Vagina (tissue), 2 donors: ENCODE results near the gene PPARGC1A.

Experiments
- POLR2A ChIP-seq, 2 donors: fragments of 450-650 bp; IDR thresholded peaks; one replicate each; pipeline ENCODE4 v1.6.1; 2017; ENCODE audit warnings: antibody characterized with exemption in 2 of 2, mild to moderate bottlenecking in 2 of 2, moderate library complexity in 2 of 2
- POLR2AphosphoS5 ChIP-seq, 2 donors: sonication (generic); formaldehyde crosslinking; IDR thresholded peaks; one replicate each; pipeline ENCODE4 v1.9.0; 2017; ENCODE audit warnings: antibody characterized with exemption in 2 of 2, mild to moderate bottlenecking in 2 of 2, low read depth in 1 of 2; ENCODE audit not compliant: insufficient read depth in 1 of 2
- TF ChIP-seq, protein P1 (sequence below), 3 experiments: fragments of 450-650 bp in 2 of 3; fragments of 200-600 bp in 1 of 3; sonication (generic) in 1 of 3; IDR thresholded peaks; one replicate each; pipeline ENCODE4 v1.5.1; 2017 to 2019; ENCODE audit warnings: antibody characterized with exemption in 3 of 3, mild to moderate bottlenecking in 2 of 3, moderate library complexity in 2 of 3

DNA sequence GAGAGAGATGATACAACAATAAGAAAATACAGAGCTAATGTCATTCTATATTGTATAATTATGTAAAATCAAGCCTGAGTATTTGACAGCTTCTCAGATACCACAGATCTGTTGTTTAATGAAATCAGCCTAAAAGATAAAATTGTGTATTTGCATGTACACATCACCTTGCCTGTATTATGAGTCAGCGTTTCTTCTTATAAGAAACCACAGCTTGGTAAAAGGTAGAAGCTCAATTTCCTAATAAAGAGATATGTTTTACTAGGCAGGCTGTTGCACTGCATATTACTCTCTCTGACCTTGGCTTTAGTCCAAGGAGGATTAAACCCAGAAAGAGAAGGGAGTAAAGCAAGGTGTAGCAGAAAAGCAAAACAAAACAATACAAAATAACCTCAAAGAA lies 121.3 kb downstream of the PPARGC1A start:
- TF ChIP-seq, protein P1, sequence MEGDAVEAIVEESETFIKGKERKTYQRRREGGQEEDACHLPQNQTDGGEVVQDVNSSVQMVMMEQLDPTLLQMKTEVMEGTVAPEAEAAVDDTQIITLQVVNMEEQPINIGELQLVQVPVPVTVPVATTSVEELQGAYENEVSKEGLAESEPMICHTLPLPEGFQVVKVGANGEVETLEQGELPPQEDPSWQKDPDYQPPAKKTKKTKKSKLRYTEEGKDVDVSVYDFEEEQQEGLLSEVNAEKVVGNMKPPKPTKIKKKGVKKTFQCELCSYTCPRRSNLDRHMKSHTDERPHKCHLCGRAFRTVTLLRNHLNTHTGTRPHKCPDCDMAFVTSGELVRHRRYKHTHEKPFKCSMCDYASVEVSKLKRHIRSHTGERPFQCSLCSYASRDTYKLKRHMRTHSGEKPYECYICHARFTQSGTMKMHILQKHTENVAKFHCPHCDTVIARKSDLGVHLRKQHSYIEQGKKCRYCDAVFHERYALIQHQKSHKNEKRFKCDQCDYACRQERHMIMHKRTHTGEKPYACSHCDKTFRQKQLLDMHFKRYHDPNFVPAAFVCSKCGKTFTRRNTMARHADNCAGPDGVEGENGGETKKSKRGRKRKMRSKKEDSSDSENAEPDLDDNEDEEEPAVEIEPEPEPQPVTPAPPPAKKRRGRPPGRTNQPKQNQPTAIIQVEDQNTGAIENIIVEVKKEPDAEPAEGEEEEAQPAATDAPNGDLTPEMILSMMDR (IDR thresholded peaks at IDR 0.05): no peak
- TF ChIP-seq POLR2A (IDR thresholded peaks at IDR 0.05) (no peak), POLR2AphosphoS5 (IDR thresholded peaks at IDR 0.05; ENCODE audit: insufficient read depth in 1 of 2, low read depth in 1 of 2) (no peak)
